WTC11 (cell line): Measurements from ENCODE around the gene ADORA2B.

Experiments
- CBFB ChIP-seq: sonication (generic); formaldehyde crosslinking; IDR thresholded peaks from 2 replicates; pipeline ENCODE4 v1.8.1; 2022; ENCODE audit warnings: mild to moderate bottlenecking, low read depth, missing genetic modification reagents
- ETV6 ChIP-seq: sonication (generic); formaldehyde crosslinking; IDR thresholded peaks from 2 replicates; pipeline ENCODE4 v1.8.1; 2022; ENCODE audit warnings: mild to moderate bottlenecking, missing genetic modification reagents
- HMGA2 ChIP-seq: fragments of 250-450 bp; sonication (Bioruptor Pico); IDR thresholded peaks from 2 replicates; pipeline ENCODE4 v1.4.0; 2021; ENCODE audit warnings: mild to moderate bottlenecking, moderate library complexity
- IRF2 ChIP-seq: sonication (generic); formaldehyde crosslinking; IDR thresholded peaks from 2 replicates; pipeline ENCODE4 v1.8.0; 2022; ENCODE audit warnings: low read depth, missing genetic modification reagents, borderline replicate concordance
- SP1 ChIP-seq: sonication (generic); formaldehyde crosslinking; conservative IDR thresholded peaks from 2 replicates; pipeline ENCODE4 v1.8.1; 2022; ENCODE audit warnings: missing genetic modification reagents
- STAT6 ChIP-seq: sonication (generic); formaldehyde crosslinking; conservative IDR thresholded peaks from 2 replicates; pipeline ENCODE4 v1.8.1; 2023; ENCODE audit warnings: mild to moderate bottlenecking, low read depth, missing genetic modification reagents, moderate library complexity
- TEAD4 ChIP-seq: sonication (generic); formaldehyde crosslinking; IDR thresholded peaks from 2 replicates; pipeline ENCODE4 v1.8.0; 2022; ENCODE audit warnings: mild to moderate bottlenecking, missing genetic modification reagents
- ZNF317 ChIP-seq: sonication (generic); formaldehyde crosslinking; IDR thresholded peaks from 2 replicates; pipeline ENCODE4 v1.8.1; 2023; ENCODE audit warnings: low read depth, mild to moderate bottlenecking, moderate library complexity, missing genetic modification reagents, borderline replicate concordance
- TF ChIP-seq, protein P1 (sequence below): sonication (generic); formaldehyde crosslinking; IDR thresholded peaks from 2 replicates; pipeline ENCODE4 v1.8.0; 2022; ENCODE audit warnings: mild to moderate bottlenecking, missing genetic modification reagents
- TF ChIP-seq, protein P2 (sequence below): fragments of 200-600 bp; IDR thresholded peaks from 2 replicates; pipeline ENCODE4 v1.8.0; 2022; ENCODE audit warnings: antibody characterized with exemption
- TF ChIP-seq, protein P3 (sequence below): sonication (generic); formaldehyde crosslinking; IDR thresholded peaks from 2 replicates; pipeline ENCODE4 v1.8.0; 2023; ENCODE audit warnings: missing genetic modification reagents
- TF ChIP-seq, protein P4 (sequence below): sonication (generic); formaldehyde crosslinking; IDR thresholded peaks from 2 replicates; pipeline ENCODE4 v1.8.1; 2022; ENCODE audit warnings: mild to moderate bottlenecking, missing genetic modification reagents, moderate library complexity, borderline replicate concordance
- TF ChIP-seq, protein P5 (sequence below): sonication (generic); formaldehyde crosslinking; IDR thresholded peaks from 2 replicates; pipeline ENCODE4 v1.8.0; 2022; ENCODE audit warnings: mild to moderate bottlenecking, missing genetic modification reagents
- TF ChIP-seq, protein P6 (sequence below): sonication (generic); formaldehyde crosslinking; IDR thresholded peaks from 2 replicates; pipeline ENCODE4 v1.8.1; 2023; ENCODE audit warnings: mild to moderate bottlenecking, missing genetic modification reagents

- TF ChIP-seq, protein P1, sequence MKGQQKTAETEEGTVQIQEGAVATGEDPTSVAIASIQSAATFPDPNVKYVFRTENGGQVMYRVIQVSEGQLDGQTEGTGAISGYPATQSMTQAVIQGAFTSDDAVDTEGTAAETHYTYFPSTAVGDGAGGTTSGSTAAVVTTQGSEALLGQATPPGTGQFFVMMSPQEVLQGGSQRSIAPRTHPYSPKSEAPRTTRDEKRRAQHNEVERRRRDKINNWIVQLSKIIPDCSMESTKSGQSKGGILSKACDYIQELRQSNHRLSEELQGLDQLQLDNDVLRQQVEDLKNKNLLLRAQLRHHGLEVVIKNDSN (CRISPR knock-in tag): no peak
- TF ChIP-seq, protein P2, sequence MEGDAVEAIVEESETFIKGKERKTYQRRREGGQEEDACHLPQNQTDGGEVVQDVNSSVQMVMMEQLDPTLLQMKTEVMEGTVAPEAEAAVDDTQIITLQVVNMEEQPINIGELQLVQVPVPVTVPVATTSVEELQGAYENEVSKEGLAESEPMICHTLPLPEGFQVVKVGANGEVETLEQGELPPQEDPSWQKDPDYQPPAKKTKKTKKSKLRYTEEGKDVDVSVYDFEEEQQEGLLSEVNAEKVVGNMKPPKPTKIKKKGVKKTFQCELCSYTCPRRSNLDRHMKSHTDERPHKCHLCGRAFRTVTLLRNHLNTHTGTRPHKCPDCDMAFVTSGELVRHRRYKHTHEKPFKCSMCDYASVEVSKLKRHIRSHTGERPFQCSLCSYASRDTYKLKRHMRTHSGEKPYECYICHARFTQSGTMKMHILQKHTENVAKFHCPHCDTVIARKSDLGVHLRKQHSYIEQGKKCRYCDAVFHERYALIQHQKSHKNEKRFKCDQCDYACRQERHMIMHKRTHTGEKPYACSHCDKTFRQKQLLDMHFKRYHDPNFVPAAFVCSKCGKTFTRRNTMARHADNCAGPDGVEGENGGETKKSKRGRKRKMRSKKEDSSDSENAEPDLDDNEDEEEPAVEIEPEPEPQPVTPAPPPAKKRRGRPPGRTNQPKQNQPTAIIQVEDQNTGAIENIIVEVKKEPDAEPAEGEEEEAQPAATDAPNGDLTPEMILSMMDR: no peak
- TF ChIP-seq, protein P3, sequence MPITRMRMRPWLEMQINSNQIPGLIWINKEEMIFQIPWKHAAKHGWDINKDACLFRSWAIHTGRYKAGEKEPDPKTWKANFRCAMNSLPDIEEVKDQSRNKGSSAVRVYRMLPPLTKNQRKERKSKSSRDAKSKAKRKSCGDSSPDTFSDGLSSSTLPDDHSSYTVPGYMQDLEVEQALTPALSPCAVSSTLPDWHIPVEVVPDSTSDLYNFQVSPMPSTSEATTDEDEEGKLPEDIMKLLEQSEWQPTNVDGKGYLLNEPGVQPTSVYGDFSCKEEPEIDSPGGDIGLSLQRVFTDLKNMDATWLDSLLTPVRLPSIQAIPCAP: no peak
- TF ChIP-seq STAT6 (no peak), TEAD4 (no peak), HMGA2 (CRISPR knock-in tag) (no peak), CBFB (CRISPR knock-in tag) (no peak), SP1 (no peak), ETV6 (CRISPR knock-in tag) (no peak), ZNF317 (no peak), IRF2 (CRISPR knock-in tag) (no peak)
- TF ChIP-seq, protein P4, sequence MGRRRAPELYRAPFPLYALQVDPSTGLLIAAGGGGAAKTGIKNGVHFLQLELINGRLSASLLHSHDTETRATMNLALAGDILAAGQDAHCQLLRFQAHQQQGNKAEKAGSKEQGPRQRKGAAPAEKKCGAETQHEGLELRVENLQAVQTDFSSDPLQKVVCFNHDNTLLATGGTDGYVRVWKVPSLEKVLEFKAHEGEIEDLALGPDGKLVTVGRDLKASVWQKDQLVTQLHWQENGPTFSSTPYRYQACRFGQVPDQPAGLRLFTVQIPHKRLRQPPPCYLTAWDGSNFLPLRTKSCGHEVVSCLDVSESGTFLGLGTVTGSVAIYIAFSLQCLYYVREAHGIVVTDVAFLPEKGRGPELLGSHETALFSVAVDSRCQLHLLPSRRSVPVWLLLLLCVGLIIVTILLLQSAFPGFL: no peak
- TF ChIP-seq, protein P5, sequence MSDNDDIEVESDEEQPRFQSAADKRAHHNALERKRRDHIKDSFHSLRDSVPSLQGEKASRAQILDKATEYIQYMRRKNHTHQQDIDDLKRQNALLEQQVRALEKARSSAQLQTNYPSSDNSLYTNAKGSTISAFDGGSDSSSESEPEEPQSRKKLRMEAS (CRISPR knock-in tag): no peak
- TF ChIP-seq, protein P6, sequence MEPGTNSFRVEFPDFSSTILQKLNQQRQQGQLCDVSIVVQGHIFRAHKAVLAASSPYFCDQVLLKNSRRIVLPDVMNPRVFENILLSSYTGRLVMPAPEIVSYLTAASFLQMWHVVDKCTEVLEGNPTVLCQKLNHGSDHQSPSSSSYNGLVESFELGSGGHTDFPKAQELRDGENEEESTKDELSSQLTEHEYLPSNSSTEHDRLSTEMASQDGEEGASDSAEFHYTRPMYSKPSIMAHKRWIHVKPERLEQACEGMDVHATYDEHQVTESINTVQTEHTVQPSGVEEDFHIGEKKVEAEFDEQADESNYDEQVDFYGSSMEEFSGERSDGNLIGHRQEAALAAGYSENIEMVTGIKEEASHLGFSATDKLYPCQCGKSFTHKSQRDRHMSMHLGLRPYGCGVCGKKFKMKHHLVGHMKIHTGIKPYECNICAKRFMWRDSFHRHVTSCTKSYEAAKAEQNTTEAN: no peak
These were observed 12.8 kb downstream of the ADORA2B start for GRCh38 chr17:15957608-15958307.
